Measurements from ENCODE around the gene FAM162A.

DNA sequence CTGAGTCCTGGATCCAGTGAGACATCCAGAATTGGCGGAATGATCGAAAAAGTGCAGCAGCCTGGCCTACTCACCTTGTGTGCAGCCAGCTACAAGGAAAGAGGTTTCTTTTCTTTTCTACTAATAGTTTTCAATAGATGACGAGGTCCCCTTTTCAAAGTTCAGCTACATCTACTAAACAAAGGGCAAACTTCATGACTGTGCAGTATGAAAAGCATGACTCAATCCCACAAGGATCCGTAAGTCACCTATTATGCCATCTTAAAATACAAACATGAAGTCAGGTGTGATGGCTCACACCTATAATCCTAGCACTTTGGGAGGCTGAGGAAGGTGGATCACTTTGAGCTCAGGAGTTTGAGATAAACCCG, 17.6 kb upstream of the FAM162A start:
- TF ChIP-seq MYC (IDR thresholded peaks at IDR 0.05; ENCODE audit: low read depth, low read length) = no peak
- no peak for TF ChIP-seq EZH2 (IDR thresholded peaks at IDR 0.05; ENCODE audit: borderline replicate concordance, low read depth, low read length, severe bottlenecking)
- TF ChIP-seq POLR2AphosphoS5 (IDR thresholded peaks at IDR 0.05; ENCODE audit: insufficient read depth, low read depth, low read length) = no peak
- TF ChIP-seq, protein P1, sequence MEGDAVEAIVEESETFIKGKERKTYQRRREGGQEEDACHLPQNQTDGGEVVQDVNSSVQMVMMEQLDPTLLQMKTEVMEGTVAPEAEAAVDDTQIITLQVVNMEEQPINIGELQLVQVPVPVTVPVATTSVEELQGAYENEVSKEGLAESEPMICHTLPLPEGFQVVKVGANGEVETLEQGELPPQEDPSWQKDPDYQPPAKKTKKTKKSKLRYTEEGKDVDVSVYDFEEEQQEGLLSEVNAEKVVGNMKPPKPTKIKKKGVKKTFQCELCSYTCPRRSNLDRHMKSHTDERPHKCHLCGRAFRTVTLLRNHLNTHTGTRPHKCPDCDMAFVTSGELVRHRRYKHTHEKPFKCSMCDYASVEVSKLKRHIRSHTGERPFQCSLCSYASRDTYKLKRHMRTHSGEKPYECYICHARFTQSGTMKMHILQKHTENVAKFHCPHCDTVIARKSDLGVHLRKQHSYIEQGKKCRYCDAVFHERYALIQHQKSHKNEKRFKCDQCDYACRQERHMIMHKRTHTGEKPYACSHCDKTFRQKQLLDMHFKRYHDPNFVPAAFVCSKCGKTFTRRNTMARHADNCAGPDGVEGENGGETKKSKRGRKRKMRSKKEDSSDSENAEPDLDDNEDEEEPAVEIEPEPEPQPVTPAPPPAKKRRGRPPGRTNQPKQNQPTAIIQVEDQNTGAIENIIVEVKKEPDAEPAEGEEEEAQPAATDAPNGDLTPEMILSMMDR (IDR thresholded peaks at IDR 0.05; ENCODE audit: extremely low read depth in 1 of 2, insufficient read depth in 1 of 2, low read depth in 1 of 2, low read length in 2 of 2) = no peak
- TF ChIP-seq, protein P2, sequence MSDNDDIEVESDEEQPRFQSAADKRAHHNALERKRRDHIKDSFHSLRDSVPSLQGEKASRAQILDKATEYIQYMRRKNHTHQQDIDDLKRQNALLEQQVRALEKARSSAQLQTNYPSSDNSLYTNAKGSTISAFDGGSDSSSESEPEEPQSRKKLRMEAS (IDR thresholded peaks at IDR 0.05; ENCODE audit: insufficient read depth, insufficient read length) = no peak
- TF ChIP-seq POLR2A (IDR thresholded peaks at IDR 0.05; ENCODE audit: low read depth, low read length) = no peak

Data from endothelial cell of umbilical vein (primary cell).